Loucy (cell line): Measurements from ENCODE around the gene MMP24OS.

ENCODE experiments used
- H2AFZ ChIP-seq: fragments of 200-600 bp; sonication (generic); 2 replicates; pipeline ENCODE4 v1.6.0; 2016; ENCODE audit warnings: antibody characterized with exemption, mild to moderate bottlenecking, low read length, moderate library complexity
- H3F3A ChIP-seq: fragments of 200-600 bp; 2 replicates; pipeline ENCODE4 v1.6.0; 2016; ENCODE audit warnings: antibody characterized with exemption, low read depth, mild to moderate bottlenecking
- H3K27me3 ChIP-seq: fragments of 200-600 bp; sonication (generic); 2 replicates; pipeline ENCODE4 v1.6.1; 2014; ENCODE audit warnings: low read length, mild to moderate bottlenecking; ENCODE audit not compliant: insufficient read depth, poor library complexity, severe bottlenecking
- H3K36me3 ChIP-seq: fragments of 200-600 bp; sonication (generic); 2 replicates; pipeline ENCODE4 v1.6.1; 2016; ENCODE audit warnings: low read length; ENCODE audit not compliant: insufficient read depth
- H3K4me1 ChIP-seq: fragments of 200-600 bp; sonication (generic); 2 replicates; pipeline ENCODE4 v1.5.1; 2014; ENCODE audit warnings: low read length, mild to moderate bottlenecking; ENCODE audit not compliant: insufficient read depth, poor library complexity, severe bottlenecking
- H3K4me2 ChIP-seq: fragments of 200-600 bp; sonication (generic); 2 replicates; pipeline ENCODE4 v1.6.0; 2014; ENCODE audit warnings: antibody characterized with exemption, low read length, low read depth, mild to moderate bottlenecking; ENCODE audit not compliant: poor library complexity, severe bottlenecking
- H3K4me3 ChIP-seq: fragments of 200-600 bp; sonication (generic); 2 replicates; pipeline ENCODE4 v1.5.1; 2014; ENCODE audit warnings: low read length, mild to moderate bottlenecking, mixed read lengths; ENCODE audit not compliant: poor library complexity, severe bottlenecking
- H3K79me2 ChIP-seq: fragments of 200-600 bp; sonication (generic); 2 replicates; pipeline ENCODE4 v1.6.1; 2014; ENCODE audit warnings: low read length; ENCODE audit not compliant: insufficient read depth
- H3K9ac ChIP-seq: fragments of 200-600 bp; sonication (generic); 2 replicates; pipeline ENCODE4 v1.6.0; 2014; ENCODE audit warnings: mild to moderate bottlenecking, low read depth, low read length, moderate library complexity; ENCODE audit not compliant: poor library complexity, severe bottlenecking
- H3K9me2 ChIP-seq: fragments of 200-600 bp; sonication (generic); replicated peaks from 2 replicates; pipeline ENCODE4 v1.6.1; 2016; ENCODE audit warnings: low read depth, low read length, mixed read lengths
- H3K9me3 ChIP-seq: fragments of 200-600 bp; sonication (generic); 2 replicates; pipeline ENCODE4 v1.6.1; 2014; ENCODE audit warnings: mild to moderate bottlenecking, antibody characterized with exemption, low read length, low read depth; ENCODE audit not compliant: insufficient read depth
- H4K20me1 ChIP-seq: fragments of 200-600 bp; sonication (generic); 2 replicates; pipeline ENCODE4 v1.6.0; 2014; ENCODE audit warnings: antibody characterized with exemption, low read length, mild to moderate bottlenecking; ENCODE audit not compliant: insufficient read depth, poor library complexity, severe bottlenecking
- CTCF ChIP-seq: fragments of 200-600 bp; sonication (generic); conservative IDR thresholded peaks from 2 replicates; pipeline ENCODE4 v1.5.1; 2014; ENCODE audit warnings: mild to moderate bottlenecking, antibody characterized with exemption, low read length
- EZH2phosphoT487 ChIP-seq: fragments of 200-600 bp; IDR thresholded peaks from 2 replicates; pipeline ENCODE4 v1.6.1; 2018; ENCODE audit warnings: antibody characterized with exemption, mild to moderate bottlenecking, moderate library complexity, borderline replicate concordance

Gene MMP24OS

GRCh38 chr20:35248641-35249475, 29.1 kb downstream of the MMP24OS start:
- H3F3A ChIP-seq, result peaks cover 8% of the 10 kb centered on the region
- no peaks in the 10 kb centered on the region for H3K79me2 ChIP-seq
- no peak overlapping the region for H3K9ac ChIP-seq
- H3K4me3 ChIP-seq, result no peak overlapping the region
- no peaks in the 10 kb centered on the region for H4K20me1 ChIP-seq
- H3K27me3 ChIP-seq, result no peaks in the 10 kb centered on the region
- TF ChIP-seq CTCF, result no peak
- no peak for TF ChIP-seq EZH2phosphoT487
- H3K9me2 ChIP-seq, result no peaks in the 10 kb centered on the region
- no peaks in the 10 kb centered on the region for H3K36me3 ChIP-seq
- no peaks in the 10 kb centered on the region for H3K9me3 ChIP-seq
- peaks cover 23% of the 10 kb centered on the region for H3K4me1 ChIP-seq
- no peak overlapping the region for H3K4me2 ChIP-seq
- no peak overlapping the region for H2AFZ ChIP-seq

- Histone ChIP-seq H3K4me2 (no peak overlapping the region), H3K36me3 (no peaks in the 10 kb centered on the region), H3K79me2 (no peaks in the 10 kb centered on the region), H4K20me1 (no peaks in the 10 kb centered on the region), H3K4me1 (peaks cover 14% of the 10 kb centered on the region), H3K9me2 (no peaks in the 10 kb centered on the region), H3K9me3 (no peaks in the 10 kb centered on the region), H3K27me3 (no peaks in the 10 kb centered on the region), H2AFZ (no peak overlapping the region), H3K4me3 (no peak overlapping the region), H3F3A (0 out of 2 replicates have a peak, but pooled peaks cover 4% of the 10 kb centered on the region), H3K9ac (no peak overlapping the region)
- no peak for TF ChIP-seq CTCF
Measured at GRCh38 chr20:35246723-35247122, 31.2 kb downstream of the MMP24OS start.

GRCh38 chr20:35243986-35244385, 33.9 kb downstream of the MMP24OS start:
- no peaks in the 10 kb centered on the region for H3K27me3 ChIP-seq
- H3K9me3 ChIP-seq, result no peaks in the 10 kb centered on the region
- H3K9me2 ChIP-seq, result no peaks in the 10 kb centered on the region
- H3K9ac ChIP-seq, result no peak overlapping the region
- H3K36me3 ChIP-seq, result no peaks in the 10 kb centered on the region
- H4K20me1 ChIP-seq, result no peaks in the 10 kb centered on the region
- no peak overlapping the region for H3K4me2 ChIP-seq
- H3K4me1 ChIP-seq, result no peaks in the 10 kb centered on the region
- no peak overlapping the region for H3K4me3 ChIP-seq
- no peaks in the 10 kb centered on the region for H3K79me2 ChIP-seq
- TF ChIP-seq EZH2phosphoT487 (no peak), CTCF (no peak)
- no peaks in the 10 kb centered on the region for H3F3A ChIP-seq
- no peak overlapping the region for H2AFZ ChIP-seq
